ENCODE measurements around the gene SERINC3. TPM values are rescaled to one million over a fixed set of nuclear protein-coding genes. Genes with fewer than 3 reads are reported as not detected.

SERINC3 gene
- total and polyA plus RNA-seq, 12 donors = 51.5 to 213 (median 133) TPM

- Histone ChIP-seq H3K36me3 (replicated peaks in 1 of 2) (peaks cover 0 to 86% of the 10 kb centered on the region in 2 donors), H3K4me3 (no peak overlapping the region), H3K27me3 (no peaks in the 10 kb centered on the region), H3K4me1 (replicated peaks in 1 of 2) (peaks cover 4 to 17% of the 10 kb centered on the region in 2 donors), H3K27ac (peak overlapping the region in 2 of 5 donors; percentile 41 to 49), H3K9me3 (replicated peaks in 1 of 3) (no peaks in the 10 kb centered on the region)
- TF ChIP-seq POLR2A (IDR thresholded peaks at IDR 0.05) (no peak), CTCF (IDR thresholded peaks at IDR 0.05) (no peak)
- intact Hi-C loops (cut with DNase I) = no loop called here
- DNase-seq = peak in 4 of 7 donors; percentile 35 to 66 (median 50)
- WGBS, 4 donors = 46 to 61% (median 54%) methylated on average over 3 of the region's 3 CpGs
These were observed 24.9 kb downstream of the SERINC3 start for GRCh38 chr20:44496976-44497375.

- H3K27me3 ChIP-seq = no peaks in the 10 kb centered on the region
- H3K36me3 ChIP-seq (replicated peaks in 1 of 2) = peaks cover 0 to 77% of the 10 kb centered on the region in 2 donors
- no peak overlapping the region for H3K4me3 ChIP-seq
- peaks cover 10 to 23% of the 10 kb centered on the region in 2 donors for H3K4me1 ChIP-seq (replicated peaks in 1 of 2)
- H3K9me3 ChIP-seq (replicated peaks in 1 of 3) = no peaks in the 10 kb centered on the region
- no peak for TF ChIP-seq CTCF (IDR thresholded peaks at IDR 0.05)
- DNase-seq = no peak
- intact Hi-C loops (cut with DNase I) = no loop called here
- WGBS, 4 donors = 82 to 94% (median 90%) methylated on average over 3 of the region's 3 CpGs
- H3K27ac ChIP-seq = peak overlapping the region in 3 of 5 donors; percentile 21 to 69 (median 45)
These were observed 25.9 kb downstream of the SERINC3 start for GRCh38 chr20:44495802-44496481.

- intact Hi-C loops (cut with DNase I) = no loop called here
- DNase-seq = no peak
- WGBS, 4 donors = 81 to 100% (median 91%) methylated on average over 1 of the region's 1 CpG
- peaks cover 0 to 75% of the 10 kb centered on the region in 2 donors for H3K36me3 ChIP-seq (replicated peaks in 1 of 2)
- peak overlapping the region in 3 of 5 donors; percentile 21 to 69 (median 45) for H3K27ac ChIP-seq
- peaks cover 10 to 23% of the 10 kb centered on the region in 2 donors for H3K4me1 ChIP-seq (replicated peaks in 1 of 2)
- no peaks in the 10 kb centered on the region for H3K27me3 ChIP-seq
- no peak for TF ChIP-seq POLR2A (IDR thresholded peaks at IDR 0.05)
- no peak for TF ChIP-seq CTCF (IDR thresholded peaks at IDR 0.05)
- no peaks in the 10 kb centered on the region for H3K9me3 ChIP-seq (replicated peaks in 1 of 3)
- no peak overlapping the region for H3K4me3 ChIP-seq
These were observed 26.6 kb downstream of the SERINC3 start for GRCh38 chr20:44495257-44495656.

GRCh38 chr20:44494681-44495080, 27.2 kb downstream of the SERINC3 start:
- Histone ChIP-seq H3K4me1 (replicated peaks in 1 of 2) (peaks cover 10 to 23% of the 10 kb centered on the region in 2 donors), H3K27ac (peak overlapping the region in 3 of 5 donors; percentile 21 to 69 (median 45)), H3K27me3 (no peaks in the 10 kb centered on the region), H3K4me3 (no peak overlapping the region), H3K9me3 (replicated peaks in 1 of 3) (no peaks in the 10 kb centered on the region), H3K36me3 (replicated peaks in 1 of 2) (peaks cover 0 to 75% of the 10 kb centered on the region in 2 donors)
- no peak for TF ChIP-seq CTCF (IDR thresholded peaks at IDR 0.05)
- TF ChIP-seq POLR2A (IDR thresholded peaks at IDR 0.05) = no peak
- intact Hi-C loops (cut with DNase I) = no loop called here
- 67 to 75% (median 75%) methylated on average over 2 to 3 of the region's 3 CpGs for WGBS, 4 donors
- peak in 1 of 7 donors; percentile 50 for DNase-seq

Data from adrenal gland (tissue), 12 donors.